HCT116 (cell line): ENCODE data around the gene SCN4B. TPM values are rescaled to one million over a fixed set of nuclear protein-coding genes. Genes with fewer than 3 reads are reported as not detected.

Source experiments
- ATAC-seq: fragments of 200-7000 bp; cut with Tn5 transposase; 2 replicates; pipeline ENCODE4 v1.9.1; 2020; ENCODE audit warnings: mild to moderate bottlenecking, moderate library complexity
- BruUV-seq: library from RNA; stranded (reverse); fragments of 400-500 nt; replicated peaks from 2 replicates; lab custom pipeline; 2021; lab: Mats Ljungman, UMichigan
- CTCF ChIA-PET: fragments of 300-600 bp; sonication (Branson Sonifier 250); formaldehyde crosslinking; loops from one replicate; lab custom pipeline; 2021; ENCODE audit warnings: antibody characterized with exemption; lab: Charles Lee
- POLR2A ChIA-PET: fragments of 300-600, 350-600 bp; sonication (Branson Sonifier 250); formaldehyde crosslinking; loops from one replicate; lab custom pipeline; 2021; ENCODE audit warnings: antibody characterized with exemption; lab: Charles Lee
- RAD21 ChIA-PET, 2 experiments: fragments of 300-600 bp; sonication (Branson Sonifier 250); formaldehyde crosslinking; loops; one replicate each; lab custom pipeline; 2023; ENCODE audit warnings: low total read pairs in 2 of 2; ENCODE audit not compliant: uncharacterized antibody in 2 of 2, unreplicated experiment in 2 of 2, low non-redundant PET in 1 of 2; lab: Charles Lee
- DNase-seq: peaks from one replicate; pipeline ENCODE4 v3.0.0-alpha.2; 2010; ENCODE audit warnings: low read depth, low spot score
- H2AFZ ChIP-seq: fragments of 200-600 bp; shearing (Covaris generic), sonication (generic); 2 replicates; pipeline ENCODE4 v1.6.1; 2017; ENCODE audit warnings: low read depth, mixed run types, mixed read lengths, antibody characterized with exemption, low read length; ENCODE audit not compliant: poor library complexity, severe bottlenecking
- H3K27ac ChIP-seq: 2 replicates; pipeline ENCODE4 v1.5.1; 2012; ENCODE audit warnings: low read depth, low read length
- H3K27me3 ChIP-seq: fragments of 200-600 bp; sonication (generic); 2 replicates; pipeline ENCODE4 v1.6.1; 2016; ENCODE audit warnings: mixed run types, low read length, mixed read lengths; ENCODE audit not compliant: insufficient read depth
- H3K36me3 ChIP-seq, 2 experiments: fragments of 200-500 bp in 1 of 2; fragments of 200-600 bp in 1 of 2; sonication (Bioruptor generic) in 1 of 2; sonication (generic) in 1 of 2; 2 replicates each; pipeline versions ENCODE4 v1.5.1 to v1.6.1; 2014 to 2016; ENCODE audit warnings: low read length in 2 of 2, inconsistent platforms in 1 of 2, mixed read lengths in 1 of 2, mixed run types in 1 of 2; ENCODE audit not compliant: insufficient read depth in 2 of 2, control insufficient read depth in 1 of 2
- H3K4me1 ChIP-seq, 2 experiments: fragments of 200-600 bp in 1 of 2; sonication (generic) in 1 of 2; 2 replicates each; pipeline versions ENCODE4 v1.5.1 to v1.6.1; 2012 to 2017; ENCODE audit warnings: low read length in 2 of 2, inconsistent platforms in 1 of 2, mild to moderate bottlenecking in 1 of 2, mixed read lengths in 1 of 2, mixed run types in 1 of 2, moderate library complexity in 1 of 2; ENCODE audit not compliant: insufficient read depth in 2 of 2, control insufficient read depth in 1 of 2
- H3K4me2 ChIP-seq: fragments of 200-600 bp; sonication (generic); 2 replicates; pipeline ENCODE4 v1.6.1; 2017; ENCODE audit warnings: mixed run types, low read length, mixed read lengths
- H3K4me3 ChIP-seq, 2 experiments: fragments of 200-600 bp in 1 of 2; sonication (generic) in 1 of 2; replicated peaks in 1 of 2; 2 replicates each; pipeline ENCODE4 v1.5.1; 2011 to 2016; ENCODE audit warnings: low read length in 2 of 2, control low read depth in 1 of 2, low read depth in 1 of 2, mild to moderate bottlenecking in 1 of 2, mixed read lengths in 1 of 2, mixed run types in 1 of 2
- H3K79me2 ChIP-seq: fragments of 200-600 bp; sonication (generic); 2 replicates; pipeline ENCODE4 v1.6.1; 2017; ENCODE audit warnings: mild to moderate bottlenecking, mixed run types, low read length, moderate library complexity, mixed read lengths; ENCODE audit not compliant: insufficient read depth
- H3K9ac ChIP-seq: fragments of 200-600 bp; sonication (generic); 2 replicates; pipeline ENCODE4 v1.6.1; 2016; ENCODE audit warnings: low read length, mixed read lengths
- H3K9me2 ChIP-seq: fragments of 200-600 bp; sonication (generic), shearing (Covaris generic); 2 replicates; pipeline ENCODE4 v1.6.1; 2017; ENCODE audit warnings: mixed run types, mild to moderate bottlenecking, moderate library complexity; ENCODE audit not compliant: insufficient read depth
- H3K9me3 ChIP-seq, 2 experiments: fragments of 200-500 bp in 1 of 2; fragments of 200-600 bp in 1 of 2; sonication (Bioruptor generic) in 1 of 2; sonication (generic) in 1 of 2; 2 replicates each; pipeline ENCODE4 v1.6.1; 2014 to 2017; ENCODE audit warnings: low read length in 2 of 2, mixed read lengths in 2 of 2, inconsistent platforms in 1 of 2, low read depth in 1 of 2, mild to moderate bottlenecking in 1 of 2, mixed run types in 1 of 2, moderate library complexity in 1 of 2; ENCODE audit not compliant: control insufficient read depth in 1 of 2, insufficient read depth in 1 of 2
- H4K20me1 ChIP-seq: fragments of 200-600 bp; sonication (generic), shearing (Covaris generic); 2 replicates; pipeline ENCODE4 v1.6.1; 2017; ENCODE audit warnings: mixed run types, mild to moderate bottlenecking, moderate library complexity; ENCODE audit not compliant: insufficient read depth
- CBX3 ChIP-seq: IDR thresholded peaks from 2 replicates; pipeline ENCODE4 v1.6.1; 2012; ENCODE audit warnings: low read depth
- EGR1 ChIP-seq: IDR thresholded peaks from 2 replicates; pipeline ENCODE4 v1.6.1; 2012; ENCODE audit warnings: low read depth
- ELF1 ChIP-seq: IDR thresholded peaks from 2 replicates; pipeline ENCODE4 v1.6.1; 2012; ENCODE audit warnings: low read depth, borderline replicate concordance
- EZH2 ChIP-seq: fragments of 200-600 bp; sonication (generic); IDR thresholded peaks from 2 replicates; pipeline ENCODE4 v1.6.1; 2017; ENCODE audit warnings: antibody characterized with exemption, mixed run types
- EZH2phosphoT487 ChIP-seq: fragments of 200-600 bp; IDR thresholded peaks from 2 replicates; pipeline ENCODE4 v1.6.1; 2018; ENCODE audit warnings: antibody characterized with exemption, borderline replicate concordance
- FOSL1 ChIP-seq: IDR thresholded peaks from 2 replicates; pipeline ENCODE4 v1.6.1; 2012; ENCODE audit warnings: low read depth
- JUND ChIP-seq: IDR thresholded peaks from 2 replicates; pipeline ENCODE4 v1.6.1; 2012
- POLR2AphosphoS5 ChIP-seq: IDR thresholded peaks from 2 replicates; pipeline ENCODE4 v1.6.1; 2011; ENCODE audit warnings: mild to moderate bottlenecking, low read depth, low read length, moderate library complexity
- SRF ChIP-seq: IDR thresholded peaks from 2 replicates; pipeline ENCODE4 v1.6.1; 2012; ENCODE audit warnings: low read depth
- TCF7L2 ChIP-seq: IDR thresholded peaks from 2 replicates; pipeline ENCODE4 v1.7.0; 2011; ENCODE audit warnings: borderline replicate concordance, inconsistent platforms; ENCODE audit not compliant: insufficient read depth, insufficient read length; ENCODE audit errors: extremely low read depth
- YY1 ChIP-seq: IDR thresholded peaks from 2 replicates; pipeline ENCODE4 v1.6.1; 2011; ENCODE audit warnings: low read length, low read depth, moderate library complexity, mild to moderate bottlenecking; ENCODE audit not compliant: insufficient replicate concordance; ENCODE audit errors: extremely low read depth
- ZNF274 ChIP-seq: fragments of 200-500 bp; sonication (Bioruptor generic); IDR thresholded peaks from 2 replicates; pipeline ENCODE4 v1.6.1; 2014; ENCODE audit warnings: mild to moderate bottlenecking, low read depth, low read length, inconsistent platforms
- intact Hi-C: fragments of 100-400 bp; cut with micrococcal nuclease; formaldehyde crosslinking; loops from 2 replicates; pipeline ENCODE4 v1.10.0; 2022
- total RNA-seq: library from RNA; stranded (reverse); gene quantifications from one replicate; pipeline ENCODE4 v1.2.1, GENCODE V29; 2021; ENCODE audit not compliant: unreplicated experiment
- TF ChIP-seq, protein P1 (sequence below): IDR thresholded peaks from 2 replicates; pipeline ENCODE4 v1.6.1; 2012
- TF ChIP-seq, protein P2 (sequence below), 3 experiments: fragments of 200-600 bp in 1 of 3; sonication (generic) in 1 of 3; IDR thresholded peaks in 2 of 3; conservative IDR thresholded peaks in 1 of 3; 2 replicates each; pipeline ENCODE4 v1.5.1; 2012 to 2017; ENCODE audit warnings: low read depth in 2 of 3, low read length in 2 of 3, antibody characterized with exemption in 1 of 3, borderline replicate concordance in 1 of 3, control low read depth in 1 of 3, mild to moderate bottlenecking in 1 of 3, mixed read lengths in 1 of 3, mixed run types in 1 of 3, moderate library complexity in 1 of 3; ENCODE audit not compliant: insufficient read depth in 1 of 3
- TF ChIP-seq, protein P3 (sequence below): IDR thresholded peaks from 2 replicates; pipeline ENCODE4 v1.6.1; 2012; ENCODE audit warnings: low read depth

SCN4B gene
- total RNA-seq, 1 experiment from 2014 or later: 0.32 TPM

DNA sequence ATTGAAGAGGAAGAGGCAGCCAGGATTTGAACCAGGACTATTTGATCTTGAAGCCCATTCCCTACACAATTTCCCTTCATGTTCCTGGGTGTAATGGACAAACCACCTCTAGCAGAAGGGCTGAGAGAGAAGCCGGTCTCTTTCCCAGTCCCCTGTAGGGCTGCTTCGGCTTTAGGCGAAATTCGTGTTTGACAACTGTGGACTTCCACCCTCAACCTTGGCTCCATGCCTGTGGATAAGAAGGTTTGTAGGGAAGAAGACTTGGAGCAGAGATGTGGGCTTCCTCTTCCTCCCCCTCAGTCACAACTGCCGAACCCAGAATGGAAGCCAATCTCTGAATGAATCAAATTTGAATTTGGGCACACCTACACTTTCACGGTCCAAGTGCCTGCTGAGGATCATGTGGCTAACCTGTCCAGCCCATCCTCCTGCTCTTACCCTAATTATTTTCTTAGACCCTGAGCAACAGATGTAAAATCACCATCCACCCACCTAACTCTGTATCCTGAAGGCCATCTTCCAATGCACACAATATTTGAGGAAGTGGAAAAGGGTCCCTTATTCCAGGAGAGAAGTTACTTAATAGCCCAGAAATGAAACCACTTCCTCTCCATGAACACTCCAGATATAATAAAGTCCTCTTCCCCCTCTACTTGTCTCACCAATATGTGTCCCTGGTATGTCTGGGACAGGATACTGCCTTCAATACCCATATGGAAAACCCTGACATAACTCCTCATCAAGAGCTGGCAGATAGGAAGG, 33.9 kb upstream of the SCN4B start:
- Histone ChIP-seq H3K4me3 (no peak overlapping the region), H3K4me1 (no peaks in the 10 kb centered on the region), H2AFZ (no peak overlapping the region), H3K27me3 (no peaks in the 10 kb centered on the region), H3K4me2 (no peak overlapping the region), H3K36me3 (no peaks in the 10 kb centered on the region), H3K9me3 (no peaks in the 10 kb centered on the region), H4K20me1 (no peaks in the 10 kb centered on the region), H3K9me2 (no peaks in the 10 kb centered on the region), H3K79me2 (no peaks in the 10 kb centered on the region), H3K9ac (no peak overlapping the region), H3K27ac (no peak overlapping the region)
- ChIA-PET POLR2A (no interaction called here), RAD21 (no interaction called here), CTCF (no interaction called here)
- no peak for DNase-seq
- TF ChIP-seq SRF: no peak
- TF ChIP-seq, protein P1, sequence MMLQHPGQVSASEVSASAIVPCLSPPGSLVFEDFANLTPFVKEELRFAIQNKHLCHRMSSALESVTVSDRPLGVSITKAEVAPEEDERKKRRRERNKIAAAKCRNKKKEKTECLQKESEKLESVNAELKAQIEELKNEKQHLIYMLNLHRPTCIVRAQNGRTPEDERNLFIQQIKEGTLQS: no peak
- no peak for TF ChIP-seq TCF7L2
- no peak for TF ChIP-seq EZH2phosphoT487
- TF ChIP-seq ZNF274: no peak
- TF ChIP-seq FOSL1: no peak
- TF ChIP-seq, protein P2, sequence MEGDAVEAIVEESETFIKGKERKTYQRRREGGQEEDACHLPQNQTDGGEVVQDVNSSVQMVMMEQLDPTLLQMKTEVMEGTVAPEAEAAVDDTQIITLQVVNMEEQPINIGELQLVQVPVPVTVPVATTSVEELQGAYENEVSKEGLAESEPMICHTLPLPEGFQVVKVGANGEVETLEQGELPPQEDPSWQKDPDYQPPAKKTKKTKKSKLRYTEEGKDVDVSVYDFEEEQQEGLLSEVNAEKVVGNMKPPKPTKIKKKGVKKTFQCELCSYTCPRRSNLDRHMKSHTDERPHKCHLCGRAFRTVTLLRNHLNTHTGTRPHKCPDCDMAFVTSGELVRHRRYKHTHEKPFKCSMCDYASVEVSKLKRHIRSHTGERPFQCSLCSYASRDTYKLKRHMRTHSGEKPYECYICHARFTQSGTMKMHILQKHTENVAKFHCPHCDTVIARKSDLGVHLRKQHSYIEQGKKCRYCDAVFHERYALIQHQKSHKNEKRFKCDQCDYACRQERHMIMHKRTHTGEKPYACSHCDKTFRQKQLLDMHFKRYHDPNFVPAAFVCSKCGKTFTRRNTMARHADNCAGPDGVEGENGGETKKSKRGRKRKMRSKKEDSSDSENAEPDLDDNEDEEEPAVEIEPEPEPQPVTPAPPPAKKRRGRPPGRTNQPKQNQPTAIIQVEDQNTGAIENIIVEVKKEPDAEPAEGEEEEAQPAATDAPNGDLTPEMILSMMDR (IDR thresholded peaks at IDR 0.05 in 2 of 3, conservative IDR thresholded peaks at IDR 0.05 in 1 of 3; ENCODE audit: borderline replicate concordance in 1 of 3, insufficient read depth in 1 of 3, low read depth in 2 of 3, low read length in 2 of 3): no peak
- TF ChIP-seq, protein P3, sequence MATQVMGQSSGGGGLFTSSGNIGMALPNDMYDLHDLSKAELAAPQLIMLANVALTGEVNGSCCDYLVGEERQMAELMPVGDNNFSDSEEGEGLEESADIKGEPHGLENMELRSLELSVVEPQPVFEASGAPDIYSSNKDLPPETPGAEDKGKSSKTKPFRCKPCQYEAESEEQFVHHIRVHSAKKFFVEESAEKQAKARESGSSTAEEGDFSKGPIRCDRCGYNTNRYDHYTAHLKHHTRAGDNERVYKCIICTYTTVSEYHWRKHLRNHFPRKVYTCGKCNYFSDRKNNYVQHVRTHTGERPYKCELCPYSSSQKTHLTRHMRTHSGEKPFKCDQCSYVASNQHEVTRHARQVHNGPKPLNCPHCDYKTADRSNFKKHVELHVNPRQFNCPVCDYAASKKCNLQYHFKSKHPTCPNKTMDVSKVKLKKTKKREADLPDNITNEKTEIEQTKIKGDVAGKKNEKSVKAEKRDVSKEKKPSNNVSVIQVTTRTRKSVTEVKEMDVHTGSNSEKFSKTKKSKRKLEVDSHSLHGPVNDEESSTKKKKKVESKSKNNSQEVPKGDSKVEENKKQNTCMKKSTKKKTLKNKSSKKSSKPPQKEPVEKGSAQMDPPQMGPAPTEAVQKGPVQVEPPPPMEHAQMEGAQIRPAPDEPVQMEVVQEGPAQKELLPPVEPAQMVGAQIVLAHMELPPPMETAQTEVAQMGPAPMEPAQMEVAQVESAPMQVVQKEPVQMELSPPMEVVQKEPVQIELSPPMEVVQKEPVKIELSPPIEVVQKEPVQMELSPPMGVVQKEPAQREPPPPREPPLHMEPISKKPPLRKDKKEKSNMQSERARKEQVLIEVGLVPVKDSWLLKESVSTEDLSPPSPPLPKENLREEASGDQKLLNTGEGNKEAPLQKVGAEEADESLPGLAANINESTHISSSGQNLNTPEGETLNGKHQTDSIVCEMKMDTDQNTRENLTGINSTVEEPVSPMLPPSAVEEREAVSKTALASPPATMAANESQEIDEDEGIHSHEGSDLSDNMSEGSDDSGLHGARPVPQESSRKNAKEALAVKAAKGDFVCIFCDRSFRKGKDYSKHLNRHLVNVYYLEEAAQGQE: no peak
- TF ChIP-seq EGR1: no peak
- TF ChIP-seq YY1: no peak
- TF ChIP-seq ELF1: no peak
- no peak for TF ChIP-seq EZH2
- TF ChIP-seq JUND: no peak
- no peak for TF ChIP-seq POLR2AphosphoS5
- no peak for TF ChIP-seq CBX3
- intact Hi-C loops: no loop called here
- BruUV-seq: no TSS peak
- ATAC-seq: no peak
